RKO (cell line): ENCODE measurements around the gene OTUD3.

Experiments
- DNase-seq: peaks from one replicate; pipeline ENCODE4 v3.0.0-alpha.2; 2016; ENCODE audit warnings: low spot score

Gene OTUD3

GRCh38 chr1:19954059-19954458 lies 71.9 kb downstream of the OTUD3 start:
- DNase-seq = no peak

- DNase-seq = no peak
Observed at GRCh38 chr1:19955534-19956170, 73.5 kb downstream of the OTUD3 start.

- no peak for DNase-seq
Observed at GRCh38 chr1:19957779-19958178, 75.6 kb downstream of the OTUD3 start.

- DNase-seq = no peak
Observed at GRCh38 chr1:19960591-19960990, 78.4 kb downstream of the OTUD3 start.
